Measurements from ENCODE around the gene NHSL2.
A peak's percentile ranks its signal among the peaks of the same experiment; 100 is the strongest.
"Not testable (repeated sequence)": the region's sequence is repeated elsewhere in the genome, so short reads cannot be mapped to it uniquely, and the experiment has no call there.

NHSL2 gene

GRCh38 chrX:71910643-71910985 is at the start of gene NHSL2:
TSS of gene NHSL2 (plus strand) at chrX:71910845.
- DNase-seq (ENCODE audit: low read depth in 2 of 3, low spot score in 2 of 3) = peak in 1 of 3 experiments; percentile 5

GRCh38 chrX:71867680-71868079 is 43.0 kb upstream of the NHSL2 start:
- no peak for DNase-seq (ENCODE audit: low read depth in 2 of 3, low spot score in 2 of 3)

- not testable (repeated sequence) for DNase-seq (ENCODE audit: low read depth in 2 of 3, low spot score in 2 of 3)
Measured at GRCh38 chrX:71869566-71869965, 41.1 kb upstream of the NHSL2 start.

GRCh38 chrX:71870208-71871098 is 40.2 kb upstream of the NHSL2 start:
- DNase-seq (ENCODE audit: low read depth in 2 of 3, low spot score in 2 of 3) = no peak

- no peak for DNase-seq (ENCODE audit: low read depth in 2 of 3, low spot score in 2 of 3)
Measured at GRCh38 chrX:71871367-71871766, 39.3 kb upstream of the NHSL2 start.

- no peak for DNase-seq (ENCODE audit: low read depth in 2 of 3, low spot score in 2 of 3)
Measured at GRCh38 chrX:71872542-71873458, 37.8 kb upstream of the NHSL2 start.

GRCh38 chrX:71873459-71873833 is 37.2 kb upstream of the NHSL2 start:
- DNase-seq (ENCODE audit: low read depth in 2 of 3, low spot score in 2 of 3) = no peak

- not testable (repeated sequence) for DNase-seq (ENCODE audit: low read depth in 2 of 3, low spot score in 2 of 3)
Measured at GRCh38 chrX:71876841-71877240, 33.8 kb upstream of the NHSL2 start.

GRCh38 chrX:71885099-71885498 is 25.5 kb upstream of the NHSL2 start:
- no peak for DNase-seq (ENCODE audit: low read depth in 2 of 3, low spot score in 2 of 3)

GRCh38 chrX:71895607-71896006 is 15.0 kb upstream of the NHSL2 start:
- DNase-seq (ENCODE audit: low read depth in 2 of 3, low spot score in 2 of 3) = no peak

- no peak for DNase-seq (ENCODE audit: low read depth in 2 of 3, low spot score in 2 of 3)
Measured at GRCh38 chrX:71906144-71906543, 4.5 kb upstream of the NHSL2 start.

- DNase-seq (ENCODE audit: low read depth in 2 of 3, low spot score in 2 of 3) = no peak
Measured at GRCh38 chrX:71908387-71908786, 2.3 kb upstream of the NHSL2 start.

GRCh38 chrX:71909956-71910355 is 689 bp upstream of the NHSL2 start:
- no peak for DNase-seq (ENCODE audit: low read depth in 2 of 3, low spot score in 2 of 3)

GRCh38 chrX:71910986-71911730 is 513 bp downstream of the NHSL2 start:
- no peak for DNase-seq (ENCODE audit: low read depth in 2 of 3, low spot score in 2 of 3)

GRCh38 chrX:71911731-71912050 is 1.0 kb downstream of the NHSL2 start:
- DNase-seq (ENCODE audit: low read depth in 2 of 3, low spot score in 2 of 3) = no peak

GRCh38 chrX:71912156-71912555 is 1.5 kb downstream of the NHSL2 start:
- DNase-seq (ENCODE audit: low read depth in 2 of 3, low spot score in 2 of 3) = no peak

- no peak for DNase-seq (ENCODE audit: low read depth in 2 of 3, low spot score in 2 of 3)
Measured at GRCh38 chrX:71913156-71913950, 2.7 kb downstream of the NHSL2 start.

- no peak for DNase-seq (ENCODE audit: low read depth in 2 of 3, low spot score in 2 of 3)
Measured at GRCh38 chrX:71917621-71918343, 7.1 kb downstream of the NHSL2 start.

GRCh38 chrX:71919431-71919830 is 8.8 kb downstream of the NHSL2 start:
- no peak for DNase-seq (ENCODE audit: low read depth in 2 of 3, low spot score in 2 of 3)

GRCh38 chrX:71919886-71920285 is 9.2 kb downstream of the NHSL2 start:
- DNase-seq (ENCODE audit: low read depth in 2 of 3, low spot score in 2 of 3) = no peak

All from activated CD8-positive, alpha-beta memory T cell treated with anti-CD3 and anti-CD28 coated beads for 48 hours (primary cell).